ENCODE data around the gene MRAP2.
A peak's percentile ranks its signal among the peaks of the same experiment; 100 is the strongest.
"Not testable (repeated sequence)": the region's sequence is repeated elsewhere in the genome, so short reads cannot be mapped to it uniquely, and the experiment has no call there.

Gene MRAP2

GRCh38 chr6:84032000-84032399, 1.6 kb upstream of the MRAP2 start:
- not testable (repeated sequence) for DNase-seq

GRCh38 chr6:84035484-84035883, 1.9 kb downstream of the MRAP2 start:
- no peak for DNase-seq

- no peak for DNase-seq
These were observed 4.0 kb downstream of the MRAP2 start for GRCh38 chr6:84037425-84038089.

GRCh38 chr6:84042603-84043002, 9.0 kb downstream of the MRAP2 start:
- DNase-seq = no peak

- no peak for DNase-seq
These were observed 10.0 kb downstream of the MRAP2 start for GRCh38 chr6:84043555-84043954.

GRCh38 chr6:84046755-84047154, 13.2 kb downstream of the MRAP2 start:
- DNase-seq = no peak

- DNase-seq = no peak
These were observed 15.0 kb downstream of the MRAP2 start for GRCh38 chr6:84048588-84048987.

- DNase-seq = no peak
These were observed 16.8 kb downstream of the MRAP2 start for GRCh38 chr6:84050408-84050807.

- DNase-seq = peak; percentile 81
These were observed 18.8 kb downstream of the MRAP2 start for GRCh38 chr6:84052204-84052882.

GRCh38 chr6:84052883-84053241, 19.3 kb downstream of the MRAP2 start:
- DNase-seq = no peak

- DNase-seq = no peak
These were observed 22.1 kb downstream of the MRAP2 start for GRCh38 chr6:84055647-84056046.

- DNase-seq = no peak
These were observed 24.3 kb downstream of the MRAP2 start for GRCh38 chr6:84057908-84058307.

GRCh38 chr6:84059082-84059481, 25.5 kb downstream of the MRAP2 start:
- no peak for DNase-seq

GRCh38 chr6:84061174-84061573, 27.6 kb downstream of the MRAP2 start:
- no peak for DNase-seq

GRCh38 chr6:84061613-84062398, 28.2 kb downstream of the MRAP2 start:
- DNase-seq = no peak

GRCh38 chr6:84062519-84063154, 29.1 kb downstream of the MRAP2 start:
- DNase-seq = no peak

- peak; percentile 40 for DNase-seq
These were observed 32.2 kb downstream of the MRAP2 start for GRCh38 chr6:84065693-84066290.

GRCh38 chr6:84066536-84066935, 33.0 kb downstream of the MRAP2 start:
- DNase-seq = no peak

- not testable (repeated sequence) for DNase-seq
These were observed 35.3 kb downstream of the MRAP2 start for GRCh38 chr6:84068873-84069272.

GRCh38 chr6:84072442-84072997, 38.9 kb downstream of the MRAP2 start:
- no peak for DNase-seq

- no peak for DNase-seq
These were observed 41.6 kb downstream of the MRAP2 start for GRCh38 chr6:84074988-84075781.

- DNase-seq = no peak
These were observed 44.1 kb downstream of the MRAP2 start for GRCh38 chr6:84077645-84078044.
